Activated T-cell treated with anti-CD3 and anti-CD28 coated beads, Interleukin-2, amount 50 U/mL, for 24 hours (primary cell): Measurements from ENCODE around the gene FIG4.
"Not testable (repeated sequence)": the region's sequence is repeated elsewhere in the genome, so short reads cannot be mapped to it uniquely, and the experiment has no call there.

Experiments used
- DNase-seq: peaks from one replicate; pipeline ENCODE4 v3.0.0-alpha.2; 2020
- H3K27ac Mint-ChIP-seq: 2 replicates; pipeline ENCODE4 v1.8.0; 2020; ENCODE audit warnings: mild to moderate bottlenecking, mixed read lengths
- H3K27me3 Mint-ChIP-seq: 2 replicates; pipeline ENCODE4 v1.8.0; 2020; ENCODE audit warnings: mixed read lengths
- H3K36me3 Mint-ChIP-seq: 2 replicates; pipeline ENCODE4 v1.8.0; 2020; ENCODE audit warnings: low read depth, mixed read lengths
- H3K4me1 Mint-ChIP-seq: 2 replicates; pipeline ENCODE4 v1.8.0; 2020; ENCODE audit warnings: low read depth, mixed read lengths
- H3K4me3 Mint-ChIP-seq: 2 replicates; pipeline ENCODE4 v1.8.0; 2020; ENCODE audit warnings: mild to moderate bottlenecking, moderate library complexity, mixed read lengths
- H3K9me3 Mint-ChIP-seq: 2 replicates; pipeline ENCODE4 v1.8.0; 2020; ENCODE audit warnings: mixed read lengths

FIG4 gene

DNA sequence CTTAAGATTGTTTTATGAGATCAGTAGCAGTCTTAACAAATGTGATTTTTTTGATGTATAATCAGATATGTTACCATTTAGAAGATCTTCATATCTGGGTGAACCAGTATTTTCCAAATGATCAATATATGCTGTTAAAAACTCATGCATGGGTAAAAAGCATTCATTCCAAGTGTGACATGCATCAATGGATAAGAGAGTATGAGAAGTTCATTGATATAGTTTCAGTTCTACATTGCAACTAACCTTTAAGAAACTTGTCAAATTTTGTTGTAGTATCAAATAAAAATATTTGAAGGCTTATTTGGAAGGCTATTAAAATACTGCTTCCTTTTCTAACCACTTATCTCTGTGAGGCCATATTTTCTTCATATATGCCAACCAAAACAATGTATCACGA is 117.7 kb downstream of the FIG4 start:
- H3K27ac Mint-ChIP-seq: no peak overlapping the region
- H3K9me3 Mint-ChIP-seq: no peaks in the 10 kb centered on the region
- H3K36me3 Mint-ChIP-seq: peaks cover 18% of the 10 kb centered on the region
- H3K4me3 Mint-ChIP-seq: no peak overlapping the region
- H3K4me1 Mint-ChIP-seq: no peaks in the 10 kb centered on the region
- no peaks in the 10 kb centered on the region for H3K27me3 Mint-ChIP-seq
- DNase-seq: no peak

DNA sequence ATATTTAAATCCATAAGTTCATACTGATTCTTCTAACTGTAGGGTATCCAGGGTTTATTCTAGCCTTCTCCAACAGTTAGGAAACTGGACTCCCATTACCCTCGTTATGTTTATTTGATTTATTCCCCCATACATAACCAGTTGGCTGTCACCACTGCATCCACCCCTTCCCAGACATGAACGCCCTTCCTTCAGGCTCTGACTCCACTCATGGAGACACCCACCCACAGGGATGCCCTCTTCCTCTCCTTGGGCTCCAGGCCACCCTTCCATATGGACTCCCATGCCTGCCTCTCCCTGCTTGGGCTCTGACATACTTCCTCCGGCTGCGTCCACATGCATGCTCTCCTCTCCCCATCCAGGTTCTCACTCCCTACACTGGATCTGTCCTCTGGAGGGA is 124.0 kb downstream of the FIG4 start:
- Mint-ChIP-seq H3K4me3 (no peak overlapping the region), H3K4me1 (no peaks in the 10 kb centered on the region), H3K27ac (no peak overlapping the region), H3K9me3 (no peaks in the 10 kb centered on the region), H3K27me3 (no peaks in the 10 kb centered on the region), H3K36me3 (peaks cover 7% of the 10 kb centered on the region)
- no peak for DNase-seq

DNA sequence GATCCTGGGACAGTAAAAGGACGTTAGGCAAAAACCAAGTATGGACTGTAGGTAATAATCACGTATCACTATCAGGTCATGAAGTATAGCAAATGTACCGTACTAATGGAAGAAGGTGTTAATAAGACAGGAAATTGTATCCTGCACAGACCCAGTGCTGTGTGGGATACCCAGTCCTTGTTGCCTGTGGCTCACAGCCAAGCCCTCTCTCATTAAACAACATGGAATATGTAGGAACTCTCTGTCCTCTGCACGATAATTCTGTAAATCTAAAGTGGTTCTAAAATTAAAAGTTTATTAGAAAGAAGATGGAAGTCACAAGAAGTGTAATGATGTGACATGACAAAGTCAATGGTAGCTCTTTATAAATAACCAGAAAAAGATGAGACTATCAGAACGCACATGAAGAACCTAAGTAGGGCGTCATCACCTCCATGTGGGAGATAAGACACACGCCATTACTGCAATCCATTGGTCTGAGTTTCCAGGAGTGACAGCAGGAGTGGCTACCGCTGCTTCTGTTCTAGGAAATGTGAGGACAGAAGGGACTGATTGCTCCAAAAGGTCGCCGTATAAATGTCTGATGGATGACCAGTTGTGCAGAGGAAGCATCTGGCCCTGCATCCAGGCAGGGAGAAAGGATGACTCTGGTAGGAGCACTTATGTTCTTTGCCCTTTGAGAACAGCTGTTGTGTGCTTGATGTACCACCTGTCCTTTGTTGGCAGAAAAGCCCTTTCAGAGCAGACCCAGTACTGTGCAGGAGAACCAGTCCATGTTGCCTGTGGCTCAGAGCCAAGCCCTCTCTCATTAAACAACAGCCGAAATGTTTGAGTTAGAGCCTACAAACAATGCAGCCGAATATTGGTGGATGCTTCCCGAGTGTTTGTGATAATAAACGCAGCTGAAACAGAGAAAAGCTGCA is 125.6 kb downstream of the FIG4 start:
- DNase-seq: no peak
- H3K9me3 Mint-ChIP-seq: no peaks in the 10 kb centered on the region
- no peaks in the 10 kb centered on the region for H3K4me1 Mint-ChIP-seq
- no peak overlapping the region for H3K27ac Mint-ChIP-seq
- H3K36me3 Mint-ChIP-seq: peaks cover 7% of the 10 kb centered on the region
- H3K4me3 Mint-ChIP-seq: no peak overlapping the region
- no peaks in the 10 kb centered on the region for H3K27me3 Mint-ChIP-seq

DNA sequence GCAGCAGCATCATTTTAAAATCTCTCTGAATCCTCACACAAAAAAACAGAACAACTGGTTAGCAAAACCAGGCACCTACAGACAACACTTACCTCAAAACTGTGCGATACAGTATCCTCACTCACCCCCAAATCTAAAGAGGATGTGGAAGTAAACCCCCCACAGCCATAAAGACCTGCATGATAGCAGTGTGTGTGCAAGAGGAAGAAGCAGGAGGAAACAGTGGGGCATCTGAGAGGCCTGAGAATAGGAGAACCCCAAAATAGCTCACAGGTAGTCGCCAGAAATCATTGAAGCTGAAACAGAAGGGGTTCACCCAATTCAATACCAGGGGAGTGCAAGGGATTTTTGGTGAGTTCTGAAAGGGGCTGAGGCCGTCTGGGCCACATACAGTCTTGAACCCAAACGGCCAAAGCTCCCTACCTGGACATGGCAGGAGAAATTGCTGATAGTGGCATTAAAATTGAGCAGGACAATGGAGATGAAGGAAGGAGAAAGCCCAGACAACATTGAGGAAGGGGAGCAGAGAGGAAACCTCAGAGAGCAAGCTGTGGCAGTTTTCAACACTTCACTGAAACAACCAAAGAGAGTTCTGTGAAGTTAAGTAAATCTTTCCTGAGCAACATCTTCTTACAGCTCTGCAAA is 129.7 kb downstream of the FIG4 start:
- no peaks in the 10 kb centered on the region for H3K27me3 Mint-ChIP-seq
- H3K36me3 Mint-ChIP-seq: peaks cover 20% of the 10 kb centered on the region
- no peaks in the 10 kb centered on the region for H3K4me1 Mint-ChIP-seq
- no peak overlapping the region for H3K4me3 Mint-ChIP-seq
- no peak for DNase-seq
- no peaks in the 10 kb centered on the region for H3K9me3 Mint-ChIP-seq
- H3K27ac Mint-ChIP-seq: no peak overlapping the region

DNA sequence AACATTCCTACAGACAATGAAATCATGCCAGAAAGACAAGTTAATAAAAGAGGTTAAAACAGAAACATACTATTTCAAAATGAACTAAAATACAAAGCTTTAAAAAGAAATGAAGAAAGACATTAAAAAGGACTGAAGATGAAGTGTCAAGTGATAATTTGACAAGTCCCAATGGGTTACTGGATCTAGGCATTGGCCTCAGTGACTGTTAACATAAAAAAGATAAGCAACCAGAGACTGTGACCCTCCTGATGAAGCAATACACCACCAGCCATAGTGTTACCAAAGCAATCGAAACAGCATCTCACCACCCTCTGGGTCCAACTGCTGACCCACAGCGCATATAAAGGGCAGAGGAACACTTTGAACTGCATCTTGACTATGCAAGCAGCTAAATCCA is 130.3 kb downstream of the FIG4 start:
- no peak for DNase-seq
- H3K4me1 Mint-ChIP-seq: no peaks in the 10 kb centered on the region
- H3K27ac Mint-ChIP-seq: no peak overlapping the region
- peaks cover 24% of the 10 kb centered on the region for H3K36me3 Mint-ChIP-seq
- H3K9me3 Mint-ChIP-seq: no peaks in the 10 kb centered on the region
- H3K4me3 Mint-ChIP-seq: no peak overlapping the region
- no peaks in the 10 kb centered on the region for H3K27me3 Mint-ChIP-seq

DNA sequence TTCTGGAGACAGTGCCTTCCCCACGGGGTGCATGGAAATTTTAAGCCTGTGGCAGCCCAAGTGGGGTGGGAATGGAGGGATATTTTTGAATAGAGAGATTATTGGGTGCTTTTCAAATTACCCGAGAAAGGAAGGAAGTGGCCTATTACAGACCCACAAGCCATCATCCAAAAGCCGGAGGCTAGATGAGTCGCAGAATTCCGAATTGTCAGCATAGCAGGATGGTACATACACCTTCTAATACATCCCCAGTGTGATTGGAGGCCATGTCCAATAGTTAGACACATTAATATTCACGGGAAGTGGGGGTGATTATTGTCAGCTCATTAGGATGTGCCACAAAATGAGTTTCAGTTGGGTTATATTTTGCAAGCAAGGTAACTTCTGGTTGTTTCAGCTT is 133.0 kb downstream of the FIG4 start:
- Mint-ChIP-seq H3K36me3 (peaks cover 48% of the 10 kb centered on the region), H3K27ac (no peak overlapping the region), H3K9me3 (peaks cover 5% of the 10 kb centered on the region), H3K27me3 (no peaks in the 10 kb centered on the region), H3K4me1 (no peaks in the 10 kb centered on the region), H3K4me3 (no peak overlapping the region)
- no peak for DNase-seq

DNA sequence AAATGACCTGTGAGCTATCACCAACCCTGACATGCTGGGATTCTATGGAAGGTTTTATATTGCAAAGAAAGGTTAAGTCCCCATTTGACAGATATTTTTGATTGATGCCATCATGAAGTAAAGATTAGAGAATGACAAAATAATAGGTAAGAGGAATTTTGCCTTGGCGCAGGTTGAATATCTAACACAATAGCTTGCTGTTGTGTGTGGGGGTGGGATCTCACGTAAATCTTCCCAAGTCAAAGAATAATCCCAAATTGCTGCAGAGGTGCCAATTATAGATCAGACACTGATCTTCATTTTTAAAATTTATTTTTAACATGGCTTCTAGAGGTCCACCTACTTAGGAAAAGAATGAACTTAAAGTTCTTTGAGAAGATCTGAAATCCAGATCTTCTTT is 135.5 kb downstream of the FIG4 start:
- Mint-ChIP-seq H3K4me1 (no peaks in the 10 kb centered on the region), H3K27ac (no peak overlapping the region), H3K27me3 (no peaks in the 10 kb centered on the region), H3K36me3 (peaks cover 67% of the 10 kb centered on the region), H3K9me3 (peaks cover 22% of the 10 kb centered on the region), H3K4me3 (no peak overlapping the region)
- no peak for DNase-seq

DNA sequence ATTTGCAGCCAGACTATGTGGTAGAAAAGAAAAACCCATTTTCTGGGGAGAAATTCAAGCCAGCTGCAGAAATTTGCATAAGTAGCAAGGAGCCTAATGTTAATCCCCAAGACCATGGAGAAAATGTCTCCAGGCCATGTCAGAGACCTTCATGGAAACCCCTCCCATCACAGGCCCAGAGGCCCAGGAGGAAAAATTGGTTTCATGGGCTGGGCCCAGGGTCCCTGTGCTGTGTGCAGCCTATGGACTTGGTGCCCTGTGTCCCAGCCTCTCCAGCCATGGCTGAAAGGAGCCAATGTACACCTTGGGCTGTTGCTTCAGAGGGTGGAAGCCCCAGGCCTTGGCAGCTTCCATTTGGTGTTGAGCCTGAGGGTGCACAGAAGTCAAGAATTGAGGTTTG is 140.3 kb downstream of the FIG4 start:
- H3K9me3 Mint-ChIP-seq: peaks cover 22% of the 10 kb centered on the region
- not testable (repeated sequence) for H3K27me3 Mint-ChIP-seq, H3K4me1 Mint-ChIP-seq, H3K27ac Mint-ChIP-seq, H3K4me3 Mint-ChIP-seq, DNase-seq
- H3K36me3 Mint-ChIP-seq: peaks cover 47% of the 10 kb centered on the region

DNA sequence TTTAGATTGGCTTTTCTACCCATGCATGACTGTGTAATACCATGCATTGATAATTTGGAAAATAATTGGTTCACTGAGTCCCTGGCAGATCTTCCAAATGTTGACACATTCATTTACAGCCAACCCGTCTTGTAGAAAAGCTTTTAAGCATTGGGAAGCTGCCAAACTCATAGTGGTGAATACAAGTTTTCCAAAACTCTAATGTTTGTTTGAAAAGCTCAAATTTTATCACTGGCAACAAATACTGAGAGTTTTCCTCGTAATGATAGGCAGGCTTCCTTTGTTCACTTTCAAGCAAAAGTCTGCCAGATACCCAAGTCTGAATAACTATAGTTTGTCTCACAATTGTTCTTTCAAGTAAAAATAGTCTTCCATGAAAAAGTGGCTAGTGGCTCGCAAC is 143.0 kb downstream of the FIG4 start:
- DNase-seq: no peak
- Mint-ChIP-seq H3K27me3 (no peaks in the 10 kb centered on the region), H3K36me3 (peaks cover 22% of the 10 kb centered on the region), H3K4me3 (no peak overlapping the region), H3K9me3 (peaks cover 16% of the 10 kb centered on the region), H3K27ac (no peak overlapping the region), H3K4me1 (no peaks in the 10 kb centered on the region)

DNA sequence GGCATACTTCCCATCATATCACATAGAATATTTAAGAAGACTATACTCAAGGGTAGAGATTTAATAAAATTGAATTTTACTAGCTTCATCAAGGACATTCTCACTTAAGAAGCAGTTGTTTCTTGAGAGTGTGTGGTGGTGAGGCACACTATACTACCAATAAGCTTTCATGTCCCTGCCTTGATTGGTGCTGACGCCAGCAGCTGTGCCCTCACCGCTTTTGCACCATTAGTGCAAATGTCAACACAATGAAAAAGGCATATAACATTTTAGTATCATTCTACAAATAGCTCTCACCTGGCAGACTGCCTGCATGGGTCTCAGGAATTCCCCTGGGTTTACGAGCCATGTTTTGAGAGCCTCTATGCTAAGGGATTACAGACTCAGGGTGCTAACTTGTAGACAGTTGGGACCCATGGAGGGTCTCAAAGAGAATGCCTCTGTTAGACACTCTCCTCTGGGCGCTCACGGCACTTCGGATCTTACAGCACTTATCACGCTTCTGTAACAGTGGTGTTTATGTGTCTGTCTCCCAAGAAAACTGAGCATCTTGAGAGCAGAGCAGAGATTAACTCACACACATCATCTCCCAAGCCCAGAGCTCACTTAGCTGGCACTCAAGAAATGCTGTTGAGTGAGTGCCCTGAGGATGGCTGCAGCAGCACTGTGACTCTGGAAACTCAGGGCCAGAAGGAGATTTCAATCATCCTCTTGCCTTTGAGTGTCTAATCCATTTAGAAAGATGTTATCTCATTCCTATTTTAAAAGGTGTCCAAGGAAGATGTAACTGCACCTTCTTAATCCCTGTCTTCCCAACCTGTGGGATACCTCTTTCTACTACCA is 143.7 kb downstream of the FIG4 start:
- Mint-ChIP-seq H3K27me3 (no peaks in the 10 kb centered on the region), H3K4me3 (no peak overlapping the region), H3K36me3 (peaks cover 15% of the 10 kb centered on the region)

DNA sequence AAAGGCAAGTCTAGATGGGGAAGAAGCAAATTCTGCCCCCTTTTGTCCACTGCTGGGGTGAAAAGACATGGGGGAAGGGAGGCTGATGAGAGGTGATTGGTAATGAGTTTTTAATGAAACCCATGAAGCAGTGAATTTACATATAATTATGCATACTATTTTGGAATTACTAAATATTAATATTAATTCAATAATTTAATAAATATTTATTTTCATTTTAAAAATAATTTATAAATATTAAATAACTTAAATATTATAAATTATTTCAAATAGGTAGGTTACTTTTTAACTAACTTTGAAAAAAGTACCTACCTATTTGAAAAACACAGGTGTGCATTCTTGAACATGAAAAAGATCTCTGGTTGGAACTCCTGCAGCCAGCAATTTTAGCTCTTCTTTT is 148.9 kb downstream of the FIG4 start:
- Mint-ChIP-seq H3K27ac (no peak overlapping the region), H3K9me3 (no peaks in the 10 kb centered on the region), H3K27me3 (no peaks in the 10 kb centered on the region), H3K4me1 (no peaks in the 10 kb centered on the region), H3K4me3 (no peak overlapping the region), H3K36me3 (no peaks in the 10 kb centered on the region)
- no peak for DNase-seq

More for the DNA sequence above, 143.7 kb downstream of the FIG4 start:
- Mint-ChIP-seq H3K4me1 (no peaks in the 10 kb centered on the region), H3K27ac (no peak overlapping the region), H3K9me3 (peaks cover 12% of the 10 kb centered on the region)
- no peak for DNase-seq

DNA sequence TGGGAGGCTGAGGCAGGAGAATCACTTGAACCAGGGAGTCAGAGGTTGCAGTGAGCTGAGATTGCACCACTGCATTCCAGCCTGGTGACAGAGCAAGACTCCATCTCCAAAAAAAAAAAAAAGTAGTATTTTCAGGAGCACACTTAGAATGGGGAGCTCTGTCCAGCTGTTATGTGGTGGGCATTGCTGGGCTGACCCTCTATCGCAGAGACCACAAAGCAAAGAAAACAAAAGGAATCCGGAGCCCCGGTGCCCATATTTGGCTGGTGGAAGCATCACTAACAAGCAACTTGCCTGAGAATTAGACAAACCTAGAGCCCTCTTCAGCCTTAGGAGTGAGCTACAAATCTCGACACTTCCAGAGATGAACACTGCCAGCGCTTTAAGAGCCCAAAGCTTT is 149.7 kb downstream of the FIG4 start:
- no peaks in the 10 kb centered on the region for H3K9me3 Mint-ChIP-seq
- no peak overlapping the region for H3K27ac Mint-ChIP-seq
- H3K36me3 Mint-ChIP-seq: no peaks in the 10 kb centered on the region
- H3K27me3 Mint-ChIP-seq: no peaks in the 10 kb centered on the region
- H3K4me1 Mint-ChIP-seq: no peaks in the 10 kb centered on the region
- DNase-seq: no peak
- no peak overlapping the region for H3K4me3 Mint-ChIP-seq

DNA sequence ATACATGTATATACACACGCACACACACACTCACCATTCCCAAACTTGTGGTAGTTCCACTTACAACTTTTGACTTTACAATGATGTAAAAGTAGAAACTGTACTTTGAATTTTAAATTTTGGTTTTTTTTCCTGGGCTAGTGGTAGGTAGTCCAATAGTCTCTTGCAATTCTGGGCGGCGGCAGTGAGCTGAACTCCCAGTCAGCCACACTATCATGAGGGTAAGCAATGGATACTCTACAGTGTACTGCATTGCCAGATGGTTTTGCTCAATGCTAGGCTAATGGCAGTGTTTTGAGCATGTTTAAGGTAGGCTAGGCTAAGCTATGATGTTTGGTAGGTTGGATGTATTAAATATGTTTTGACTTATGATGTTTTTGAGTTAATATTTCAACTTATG is 150.8 kb downstream of the FIG4 start:
- H3K27ac Mint-ChIP-seq: no peak overlapping the region
- no peaks in the 10 kb centered on the region for H3K4me1 Mint-ChIP-seq
- H3K27me3 Mint-ChIP-seq: no peaks in the 10 kb centered on the region
- no peak overlapping the region for H3K4me3 Mint-ChIP-seq
- no peaks in the 10 kb centered on the region for H3K9me3 Mint-ChIP-seq
- DNase-seq: no peak
- H3K36me3 Mint-ChIP-seq: no peaks in the 10 kb centered on the region

DNA sequence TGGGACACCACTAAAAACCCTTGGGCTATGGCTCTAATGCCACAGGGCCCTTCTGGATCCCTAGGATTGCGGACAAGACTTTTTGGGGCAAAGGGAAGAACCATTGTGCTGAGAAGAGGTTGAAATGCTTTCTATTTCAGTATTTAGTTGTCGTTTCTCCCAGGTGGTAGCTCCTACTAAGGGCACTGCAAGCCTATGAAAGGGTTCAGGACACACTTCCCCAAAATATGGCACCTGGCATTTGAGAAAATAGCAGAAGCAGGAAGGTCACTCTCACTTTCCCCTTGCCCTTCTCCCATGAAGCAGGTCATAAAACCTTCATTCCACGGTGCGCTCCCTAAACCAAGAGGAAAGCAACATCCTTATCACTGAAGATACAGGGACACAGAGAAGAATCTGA is 161.6 kb downstream of the FIG4 start:
- Mint-ChIP-seq H3K4me3 (no peak overlapping the region), H3K27ac (no peak overlapping the region), H3K9me3 (peaks cover 4% of the 10 kb centered on the region), H3K27me3 (no peaks in the 10 kb centered on the region), H3K36me3 (no peaks in the 10 kb centered on the region), H3K4me1 (no peaks in the 10 kb centered on the region)
- DNase-seq: no peak

DNA sequence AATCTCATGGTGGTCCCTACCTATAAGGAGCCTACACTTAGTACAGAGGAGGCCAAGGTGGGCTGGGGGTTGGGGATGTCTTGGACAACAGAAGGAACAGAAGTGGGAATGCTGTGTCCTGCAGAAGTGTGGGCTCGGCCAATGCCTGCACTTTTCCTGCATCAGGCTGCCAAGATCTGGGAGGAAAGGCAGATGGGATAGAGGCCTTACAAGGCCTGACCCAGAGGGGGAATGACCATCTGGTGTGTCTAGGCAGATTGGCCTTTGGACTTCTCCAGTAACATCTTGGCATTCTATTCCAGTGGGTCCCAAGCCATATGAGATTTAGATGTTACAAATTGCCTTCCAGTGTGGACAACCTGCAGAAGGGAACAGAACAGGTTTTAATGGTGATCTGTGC is 162.3 kb downstream of the FIG4 start:
- Mint-ChIP-seq H3K36me3 (no peaks in the 10 kb centered on the region), H3K4me1 (no peaks in the 10 kb centered on the region), H3K4me3 (no peak overlapping the region), H3K27ac (no peak overlapping the region), H3K27me3 (no peaks in the 10 kb centered on the region), H3K9me3 (peaks cover 4% of the 10 kb centered on the region)
- no peak for DNase-seq
